NCI-H1417 treated with DMSO at 0.1 percent for 48 hours (cell line): ENCODE data around the gene GGT1.
"Not testable (repeated sequence)": the region's sequence is repeated elsewhere in the genome, so short reads cannot be mapped to it uniquely, and the experiment has no call there.

Experiments
- DNase-seq: peaks from one replicate; lab custom pipeline; 2025; lab: John Stamatoyannopoulos, UW

The GGT1 gene

GRCh38 chr22:24602847-24603769, at the start of gene GGT1:
TSS of gene GGT1 (plus strand) at chr22:24603193. CDS start at chr22:24611082, 7,889 bp downstream.
- not testable (repeated sequence) for DNase-seq

- no peak for DNase-seq
Measured at GRCh38 chr22:24553597-24554312, 49.2 kb upstream of the GGT1 start.

GRCh38 chr22:24554313-24555164, 48.5 kb upstream of the GGT1 start, which contains the start of gene GUCD1:
TSS of gene GUCD1 (minus strand) at chr22:24555138. CDS start at chr22:24554991, 147 bp downstream.
- no peak for DNase-seq

GRCh38 chr22:24555165-24556039, 47.6 kb upstream of the GGT1 start, which contains the start of gene SNRPD3:
TSS of gene SNRPD3 (plus strand) at chr22:24555999. CDS start at chr22:24557675, 1,676 bp downstream.
- peak; percentile 73 for DNase-seq

- DNase-seq, result no peak
Measured at GRCh38 chr22:24559471-24559870, 43.5 kb upstream of the GGT1 start.

- no peak for DNase-seq
Measured at GRCh38 chr22:24563246-24563645, 39.7 kb upstream of the GGT1 start.

- no peak for DNase-seq
Measured at GRCh38 chr22:24564376-24565058, 38.5 kb upstream of the GGT1 start.

GRCh38 chr22:24565077-24565476, 37.9 kb upstream of the GGT1 start:
- DNase-seq, result no peak

- DNase-seq, result no peak
Measured at GRCh38 chr22:24566899-24567511, 36.0 kb upstream of the GGT1 start.

- no peak for DNase-seq
Measured at GRCh38 chr22:24567668-24568067, 35.3 kb upstream of the GGT1 start.

- no peak for DNase-seq
Measured at GRCh38 chr22:24571266-24571665, 31.7 kb upstream of the GGT1 start.

- no peak for DNase-seq
Measured at GRCh38 chr22:24576778-24577177, 26.2 kb upstream of the GGT1 start.

GRCh38 chr22:24578355-24579257, 24.4 kb upstream of the GGT1 start:
- DNase-seq, result no peak

- DNase-seq, result no peak
Measured at GRCh38 chr22:24579258-24579601, 23.8 kb upstream of the GGT1 start.

- no peak for DNase-seq
Measured at GRCh38 chr22:24580276-24580675, 22.7 kb upstream of the GGT1 start.

GRCh38 chr22:24582056-24582814, 20.8 kb upstream of the GGT1 start:
- no peak for DNase-seq

- DNase-seq, result no peak
Measured at GRCh38 chr22:24583221-24584165, 19.5 kb upstream of the GGT1 start.
